Panc1 (cell line): ENCODE data around the gene MYH16.

ENCODE experiments used
- CTCF ChIP-seq: fragments of 450-650 bp; IDR thresholded peaks from 2 replicates; pipeline ENCODE4 v1.5.1; 2017; ENCODE audit warnings: mild to moderate bottlenecking
- POLR2AphosphoS5 ChIP-seq: IDR thresholded peaks from 2 replicates; pipeline ENCODE4 v1.6.1; 2012; ENCODE audit warnings: mild to moderate bottlenecking, low read depth, low read length, moderate library complexity
- REST ChIP-seq, 2 experiments: IDR thresholded peaks; 2 replicates each; pipeline ENCODE4 v1.6.1; 2011 to 2012; ENCODE audit warnings: low read depth in 2 of 2, control low read depth in 1 of 2, low read length in 1 of 2, mild to moderate bottlenecking in 1 of 2, moderate library complexity in 1 of 2; ENCODE audit not compliant: insufficient read depth in 1 of 2

- TF ChIP-seq CTCF (no peak), REST (IDR thresholded peaks at IDR 0.05; ENCODE audit: insufficient read depth in 1 of 2, low read depth in 2 of 2, low read length in 1 of 2) (no peak), POLR2AphosphoS5 (no peak)
These were observed 12.2 kb upstream of the MYH16 start for GRCh38 chr7:99260395-99260794.
